ENCODE results near the gene PICALM.
"Not testable (repeated sequence)": the region's sequence is repeated elsewhere in the genome, so short reads cannot be mapped to it uniquely, and the experiment has no call there.

Gene PICALM, protein sequence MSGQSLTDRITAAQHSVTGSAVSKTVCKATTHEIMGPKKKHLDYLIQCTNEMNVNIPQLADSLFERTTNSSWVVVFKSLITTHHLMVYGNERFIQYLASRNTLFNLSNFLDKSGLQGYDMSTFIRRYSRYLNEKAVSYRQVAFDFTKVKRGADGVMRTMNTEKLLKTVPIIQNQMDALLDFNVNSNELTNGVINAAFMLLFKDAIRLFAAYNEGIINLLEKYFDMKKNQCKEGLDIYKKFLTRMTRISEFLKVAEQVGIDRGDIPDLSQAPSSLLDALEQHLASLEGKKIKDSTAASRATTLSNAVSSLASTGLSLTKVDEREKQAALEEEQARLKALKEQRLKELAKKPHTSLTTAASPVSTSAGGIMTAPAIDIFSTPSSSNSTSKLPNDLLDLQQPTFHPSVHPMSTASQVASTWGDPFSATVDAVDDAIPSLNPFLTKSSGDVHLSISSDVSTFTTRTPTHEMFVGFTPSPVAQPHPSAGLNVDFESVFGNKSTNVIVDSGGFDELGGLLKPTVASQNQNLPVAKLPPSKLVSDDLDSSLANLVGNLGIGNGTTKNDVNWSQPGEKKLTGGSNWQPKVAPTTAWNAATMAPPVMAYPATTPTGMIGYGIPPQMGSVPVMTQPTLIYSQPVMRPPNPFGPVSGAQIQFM

DNA sequence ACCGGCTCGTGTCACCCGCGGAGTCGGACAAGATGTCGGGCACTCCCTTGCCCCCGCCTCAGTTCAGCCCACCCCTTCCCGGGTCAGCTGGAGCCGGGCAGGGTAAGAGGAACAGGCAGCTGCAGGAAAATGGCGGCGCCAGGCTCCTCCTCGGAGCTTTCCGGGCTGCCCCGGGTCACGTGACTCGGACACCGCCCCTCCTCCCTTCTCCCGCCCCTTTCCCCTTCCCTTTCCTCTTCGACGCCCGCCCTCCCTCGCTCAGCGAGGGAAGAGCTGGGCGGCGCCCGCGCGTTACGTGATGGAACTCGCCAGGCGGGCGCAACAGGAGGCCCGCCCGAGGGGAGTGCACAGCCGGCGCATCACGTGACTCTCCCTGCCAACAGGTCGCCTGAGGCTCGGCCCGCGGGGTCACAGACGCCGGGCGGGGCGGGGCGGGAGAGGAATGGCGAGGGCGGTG lies at the start of gene PICALM:
TSS of gene PICALM (minus strand) at position 134 of the 457 bp plus-strand sequence. CDS start 304 bp downstream, outside the sequence.
- peak; percentile 91 for DNase-seq (ENCODE audit: low read depth)

DNA sequence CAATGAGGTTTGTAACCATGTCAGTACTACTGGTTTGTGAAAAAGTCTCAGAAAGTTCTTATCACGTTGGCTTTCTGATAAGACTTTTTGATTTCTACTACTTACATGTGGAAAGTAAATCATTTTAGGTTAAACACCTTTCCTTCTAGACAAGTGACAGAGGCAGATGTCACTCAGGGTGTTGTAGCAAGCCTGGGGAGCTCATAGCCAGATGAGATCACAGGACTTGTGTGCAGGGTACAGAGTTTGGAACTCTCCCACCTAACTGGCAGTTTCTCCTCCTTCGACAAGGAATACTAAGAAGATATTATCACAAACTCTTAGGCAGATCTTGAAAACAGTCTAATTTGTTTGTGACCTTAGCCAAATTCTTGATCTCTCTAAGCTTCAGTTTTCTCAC lies 49.4 kb upstream of the PICALM start:
- DNase-seq (ENCODE audit: low read depth): no peak

DNA sequence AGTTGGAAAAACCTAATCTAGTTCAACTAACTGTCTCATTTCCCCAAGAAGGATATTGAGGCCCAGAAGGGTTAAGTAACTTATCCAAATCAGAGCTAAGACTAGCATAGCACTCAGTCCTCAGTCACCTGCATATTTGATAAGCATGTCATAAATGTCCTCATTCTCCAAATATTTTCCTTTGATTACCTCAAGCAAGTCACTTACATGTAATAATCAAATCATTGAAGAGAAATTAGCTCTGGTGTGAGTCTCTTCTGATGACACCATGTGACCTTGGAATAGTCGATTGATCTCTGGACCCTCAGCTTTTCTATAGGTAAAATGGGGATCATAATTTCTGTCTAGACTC lies 48.8 kb upstream of the PICALM start:
- DNase-seq (ENCODE audit: low read depth): no peak

DNA sequence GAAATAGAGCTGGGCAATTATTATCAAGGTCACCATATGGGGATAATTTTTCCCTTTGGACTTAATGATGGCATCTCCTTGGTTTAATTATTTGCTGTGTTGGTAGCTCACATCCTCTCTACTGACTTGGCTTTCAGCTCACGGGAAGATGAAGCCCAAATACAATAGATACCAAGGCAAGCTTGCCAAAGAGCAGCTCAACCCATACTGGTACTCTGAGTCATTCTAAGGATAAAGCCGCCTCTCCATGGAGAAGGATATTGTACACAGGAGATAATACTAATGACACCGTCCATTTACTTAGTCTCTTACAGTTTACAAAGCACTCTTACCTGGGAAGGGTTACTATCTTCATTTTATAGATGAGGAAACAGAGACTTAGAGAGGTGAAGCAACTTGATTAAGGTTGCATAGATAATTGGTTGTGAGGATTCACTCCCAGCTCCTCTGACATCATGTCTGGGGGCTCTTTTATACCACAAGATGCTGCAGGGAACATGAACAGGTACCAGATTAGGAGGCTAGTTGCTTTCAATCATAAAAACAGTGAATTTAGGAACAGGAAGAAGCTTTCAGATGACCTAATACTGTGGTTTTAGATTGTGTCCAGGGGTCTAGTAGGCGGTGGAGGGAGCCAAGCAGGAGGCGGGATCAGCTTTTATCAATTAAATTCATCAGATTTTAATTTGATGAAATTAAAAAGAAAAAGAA lies 48.3 kb upstream of the PICALM start:
- DNase-seq (ENCODE audit: low read depth): no peak

DNA sequence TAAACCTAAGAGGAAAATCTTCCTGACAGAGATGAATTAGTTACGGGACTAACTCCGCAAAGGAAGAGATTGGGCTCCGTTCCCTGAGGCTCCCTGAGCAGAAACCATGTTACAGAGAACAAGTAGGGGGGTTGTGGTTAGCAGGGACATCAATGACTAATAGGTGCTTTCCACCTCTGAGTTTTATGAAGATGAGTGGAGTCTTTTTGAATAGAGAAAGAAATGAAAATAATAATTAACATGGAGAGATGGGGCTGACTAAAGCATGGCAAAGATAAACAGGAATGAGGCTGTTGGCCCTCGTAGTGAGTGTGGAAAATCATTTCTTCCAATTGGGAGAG lies 47.5 kb upstream of the PICALM start:
- DNase-seq (ENCODE audit: low read depth): no peak

DNA sequence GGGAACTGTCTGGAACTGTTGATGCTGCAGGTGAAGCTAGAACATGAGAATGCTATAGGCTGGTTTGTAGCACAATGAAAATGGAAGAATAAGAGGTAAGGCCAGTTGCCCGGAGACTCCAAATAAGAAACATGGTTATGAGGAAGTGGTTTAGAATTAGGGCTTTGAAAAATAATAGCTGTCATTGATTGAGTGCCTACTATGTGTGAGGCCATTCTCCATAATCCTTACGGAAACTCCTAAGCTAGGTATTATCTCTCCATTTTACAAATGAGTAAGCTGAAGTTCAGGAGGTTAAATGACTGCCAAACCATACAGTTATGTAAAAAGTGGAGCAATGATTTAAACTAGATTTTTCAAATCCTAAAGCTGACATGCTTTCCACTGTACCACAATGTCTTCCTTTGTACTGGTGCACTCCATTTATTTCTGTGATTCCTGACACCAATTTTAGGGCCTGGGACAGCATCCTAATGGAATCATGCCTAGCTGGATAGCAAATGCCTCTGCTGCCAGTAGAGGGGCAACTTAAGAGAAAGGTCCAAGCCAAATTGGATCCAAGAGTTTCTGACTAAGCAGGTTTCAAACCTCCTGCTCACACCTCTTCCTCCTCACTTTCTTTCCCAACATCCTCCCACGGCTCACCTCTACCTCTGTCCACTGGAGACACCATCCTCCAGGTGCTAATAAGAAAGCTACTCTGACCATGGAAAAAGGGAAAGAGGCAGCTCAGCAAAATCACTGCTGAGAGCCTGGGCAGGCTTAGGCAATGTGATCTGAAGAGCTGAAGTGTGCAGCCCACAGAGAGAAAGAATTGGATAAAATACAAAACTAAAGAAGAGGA lies 46.9 kb upstream of the PICALM start:
- no peak for DNase-seq (ENCODE audit: low read depth)

DNA sequence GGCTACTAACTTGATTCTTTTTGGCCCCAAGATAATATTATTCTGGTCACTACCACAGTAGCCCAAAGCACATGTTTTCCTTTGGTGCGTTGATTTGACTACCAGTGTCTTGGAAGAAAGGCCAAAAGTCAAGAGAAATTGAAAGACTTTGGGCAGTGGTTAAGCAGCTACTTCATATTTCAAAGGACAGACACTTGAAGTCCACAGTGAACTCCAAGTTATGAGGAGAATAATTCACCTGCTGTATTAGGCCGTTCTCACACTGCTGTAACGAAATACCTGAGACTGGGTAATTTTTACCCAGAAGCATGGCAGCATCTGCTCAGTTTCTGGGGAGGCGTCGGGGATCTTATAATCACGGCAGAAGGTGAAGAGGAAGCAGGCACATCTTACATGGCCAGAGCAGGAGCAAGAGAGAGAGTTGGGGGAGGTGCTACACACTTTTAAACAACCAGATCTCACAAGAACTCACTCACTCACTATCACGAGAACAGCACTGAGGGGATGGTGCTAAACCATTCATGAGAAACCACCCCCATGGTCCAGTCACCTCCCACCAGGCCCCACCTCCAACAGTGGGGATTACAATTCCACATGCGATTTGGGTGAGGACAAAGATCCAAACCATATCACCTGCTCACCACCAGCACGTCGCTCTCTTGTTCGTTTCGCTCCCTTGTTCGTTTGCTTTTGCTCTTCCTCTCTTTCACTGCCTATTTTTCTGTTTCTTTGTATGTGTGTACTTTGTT lies 40.2 kb upstream of the PICALM start:
- DNase-seq (ENCODE audit: low read depth): no peak

DNA sequence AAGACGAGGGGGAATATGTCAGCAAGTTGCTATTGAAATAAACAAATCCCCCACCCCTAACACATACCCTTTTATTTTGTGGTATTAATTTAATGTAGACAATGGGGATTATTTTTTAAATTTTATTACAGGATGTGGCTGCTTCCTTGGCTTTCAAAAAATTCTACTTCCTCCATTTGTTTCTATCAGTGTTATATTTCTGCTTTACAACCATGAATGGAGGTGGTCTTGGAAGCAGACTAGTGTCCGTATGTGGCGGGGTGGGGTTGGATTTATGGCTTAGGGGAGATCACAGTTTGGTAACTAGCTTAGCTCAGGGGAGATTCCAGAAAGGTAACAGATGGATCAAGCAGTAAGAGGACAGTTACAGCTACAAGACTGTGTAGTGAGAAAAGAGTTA lies 39.3 kb upstream of the PICALM start:
- no peak for DNase-seq (ENCODE audit: low read depth)

DNA sequence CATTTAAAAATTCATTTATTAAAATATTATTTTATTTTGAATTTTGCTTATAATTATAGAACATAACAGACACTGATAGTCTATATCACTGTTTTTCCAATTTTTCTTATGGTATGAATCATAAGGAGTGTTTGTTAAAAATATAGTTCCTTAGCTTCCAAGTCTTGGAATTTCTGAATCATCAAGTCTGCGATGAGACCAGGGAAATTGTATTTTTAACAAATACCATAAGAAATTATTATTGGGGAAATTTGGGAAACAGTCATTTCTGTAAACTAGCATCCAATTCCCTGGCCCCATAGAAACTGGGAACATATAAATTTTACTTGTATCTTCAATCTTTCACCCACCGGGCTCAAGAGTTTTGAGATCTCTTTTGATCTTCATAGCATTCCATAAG lies 38.0 kb upstream of the PICALM start:
- no peak for DNase-seq (ENCODE audit: low read depth)

DNA sequence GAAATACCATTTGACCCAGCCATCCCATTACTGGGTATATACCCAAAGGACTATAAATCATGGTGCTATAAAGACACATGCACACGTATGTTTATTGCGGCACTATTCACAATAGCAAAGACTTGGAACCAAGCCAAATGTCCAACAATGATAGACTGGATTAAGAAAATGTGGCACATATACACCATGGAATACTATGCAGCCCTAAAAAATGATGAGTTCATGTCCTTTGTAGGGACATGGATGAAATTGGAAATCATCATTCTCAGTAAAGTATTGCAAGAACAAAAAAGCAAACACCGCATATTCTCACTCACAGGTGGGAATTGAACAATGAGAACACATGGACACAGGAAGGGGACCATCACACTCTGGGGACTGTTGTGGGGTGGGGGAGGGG lies 37.1 kb upstream of the PICALM start:
- DNase-seq (ENCODE audit: low read depth): not testable (repeated sequence)

DNA sequence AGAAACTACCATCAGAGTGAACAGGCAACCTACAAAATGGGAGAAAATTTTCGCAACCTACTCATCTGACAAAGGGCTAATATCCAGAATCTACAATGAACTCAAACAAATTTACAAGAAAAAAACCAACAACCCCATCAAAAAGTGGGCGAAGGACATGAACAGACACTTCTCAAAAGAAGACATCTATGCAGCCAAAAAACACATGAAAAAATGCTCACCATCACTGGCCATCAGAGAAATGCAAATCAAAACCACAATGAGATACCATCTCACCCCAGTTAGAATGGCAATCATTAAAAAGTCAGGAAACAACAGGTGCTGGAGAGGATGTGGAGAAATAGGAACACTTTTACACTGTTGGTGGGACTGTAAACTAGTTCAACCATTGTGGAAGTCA lies 36.7 kb upstream of the PICALM start:
- DNase-seq (ENCODE audit: low read depth): not testable (repeated sequence)

DNA sequence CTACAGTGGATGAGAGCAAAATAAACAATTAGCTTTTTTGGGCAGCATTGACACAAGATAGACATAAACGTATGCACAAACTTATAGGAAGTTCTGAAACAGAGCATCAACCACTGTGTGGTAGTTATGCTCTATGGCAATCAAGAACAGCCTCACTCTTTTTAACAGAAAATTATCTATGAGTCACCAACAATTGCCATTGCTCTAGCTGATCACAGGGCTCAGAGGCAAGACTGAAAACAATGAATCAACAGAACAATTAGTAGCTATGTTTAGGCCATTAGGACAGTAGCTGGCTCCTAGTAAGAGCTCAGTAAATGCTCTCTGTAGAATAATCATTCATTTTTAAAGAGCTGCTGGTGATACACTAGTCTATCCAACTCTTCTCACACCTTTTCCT lies 34.9 kb upstream of the PICALM start:
- DNase-seq (ENCODE audit: low read depth): no peak

DNA sequence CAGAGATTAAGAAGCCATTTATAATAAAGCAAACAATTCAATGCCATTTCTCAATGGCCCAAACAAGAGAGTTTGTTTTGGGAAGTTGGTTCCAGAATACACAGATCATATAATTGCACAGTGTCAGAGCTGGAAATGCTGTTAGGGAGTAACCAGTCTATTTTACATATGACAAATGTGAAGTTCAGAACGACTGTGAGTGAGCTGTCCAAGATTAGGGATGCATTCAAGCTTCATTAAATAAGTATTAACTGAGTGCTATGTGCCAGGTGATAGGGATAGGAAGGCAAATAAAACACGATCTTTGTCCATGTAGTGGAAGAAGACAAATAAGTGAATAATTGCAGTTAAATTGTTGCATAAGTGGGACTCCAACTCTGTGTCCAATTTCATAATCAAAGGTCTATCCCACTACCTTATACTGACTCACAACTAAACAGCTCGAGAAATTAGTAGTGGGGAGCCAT lies 33.1 kb upstream of the PICALM start:
- DNase-seq (ENCODE audit: low read depth): no peak

DNA sequence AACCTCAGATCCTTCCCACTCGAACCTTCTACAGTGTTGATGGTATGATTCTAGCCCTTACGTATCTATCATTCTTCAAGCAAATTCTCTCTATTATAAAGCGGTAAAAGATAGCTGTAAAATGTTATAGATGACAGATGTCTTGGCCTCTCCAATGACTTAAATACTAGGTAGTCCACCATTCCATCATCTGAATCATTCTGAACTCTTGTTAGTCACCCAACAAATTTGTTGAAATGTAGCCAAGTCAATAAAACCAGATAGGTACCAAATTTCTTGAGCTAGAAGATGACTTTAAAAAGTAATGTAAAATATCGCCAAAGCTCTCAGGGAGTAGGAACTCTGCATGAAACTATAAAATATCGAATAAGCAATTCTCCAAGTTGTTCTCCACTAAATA lies 32.6 kb upstream of the PICALM start:
- DNase-seq (ENCODE audit: low read depth): no peak

DNA sequence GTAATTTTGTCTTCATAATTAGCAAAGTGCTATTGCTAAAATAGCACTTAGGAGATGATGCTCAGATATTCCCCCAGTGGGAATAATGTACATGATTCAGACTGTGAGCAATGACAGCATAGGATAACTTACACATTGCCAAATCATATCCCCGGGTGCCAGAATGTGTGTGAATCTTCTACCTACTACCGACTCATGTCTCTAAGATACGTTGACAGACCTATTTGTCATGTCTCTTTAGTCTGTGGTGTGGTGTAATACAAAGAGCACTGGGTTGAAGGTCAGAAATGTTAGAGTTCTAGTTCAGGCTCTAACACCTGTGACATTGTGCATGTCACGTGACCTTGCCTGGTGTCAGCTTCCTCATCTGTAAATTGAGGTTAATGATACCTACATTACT lies 31.0 kb upstream of the PICALM start:
- no peak for DNase-seq (ENCODE audit: low read depth)

DNA sequence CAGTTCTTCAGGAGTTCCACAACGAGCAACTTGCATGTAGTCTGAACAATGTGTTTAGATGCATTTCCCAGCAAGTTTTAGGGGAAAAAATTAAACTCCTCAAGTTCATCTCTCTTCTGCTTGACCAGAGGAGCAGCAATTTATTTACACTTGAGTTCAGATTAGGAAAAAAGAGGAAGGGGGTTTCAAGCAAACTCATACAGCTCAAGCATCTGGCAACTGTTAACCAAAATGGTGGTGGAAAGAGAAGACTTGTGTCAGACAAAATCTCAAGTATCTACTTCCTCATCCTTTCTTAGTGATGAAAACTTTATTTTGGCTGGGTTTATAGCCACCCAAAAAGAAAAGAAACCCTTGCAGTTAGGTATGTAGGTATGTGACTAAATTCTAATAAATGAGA lies 29.1 kb upstream of the PICALM start:
- no peak for DNase-seq (ENCODE audit: low read depth)

DNA sequence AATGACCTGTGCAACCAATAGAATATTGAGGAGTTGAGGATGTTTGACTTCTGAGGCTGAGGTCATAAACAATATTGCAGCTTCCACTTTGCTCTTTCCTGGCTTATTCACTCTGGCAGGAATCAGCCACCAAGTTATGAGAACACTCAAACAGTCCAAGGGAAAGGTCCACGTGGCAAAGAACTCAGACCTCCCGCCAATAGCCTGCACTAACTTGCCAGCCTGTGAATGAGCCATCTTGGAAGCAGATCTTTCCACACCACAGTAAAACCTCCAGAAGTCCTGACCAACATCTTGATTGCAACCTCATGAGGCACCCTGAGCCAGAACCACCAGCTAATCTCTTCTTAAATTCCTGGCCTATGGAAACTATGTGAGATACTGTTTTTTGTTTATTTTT lies 22.7 kb upstream of the PICALM start:
- no peak for DNase-seq (ENCODE audit: low read depth)

DNA sequence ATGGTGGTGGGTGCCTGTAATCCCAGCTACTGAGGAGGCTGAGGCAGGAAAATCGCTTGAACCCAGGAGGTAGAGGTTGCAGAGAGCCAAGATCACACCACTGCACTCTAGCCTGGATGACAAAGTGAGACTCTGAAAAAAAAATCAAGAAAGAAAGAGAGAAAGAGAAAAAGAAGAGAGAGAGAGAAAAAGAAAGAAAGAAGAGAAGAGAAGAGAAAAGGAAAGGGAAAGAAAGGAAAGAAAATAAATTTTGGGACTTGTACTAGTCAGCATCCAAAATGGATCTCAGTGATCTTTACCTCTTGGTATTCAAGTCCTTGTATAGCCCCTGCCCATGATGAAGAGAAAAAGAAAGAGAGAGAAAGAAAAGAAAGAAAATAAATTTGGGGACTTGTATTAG lies 22.2 kb upstream of the PICALM start:
- DNase-seq (ENCODE audit: low read depth): no peak

DNA sequence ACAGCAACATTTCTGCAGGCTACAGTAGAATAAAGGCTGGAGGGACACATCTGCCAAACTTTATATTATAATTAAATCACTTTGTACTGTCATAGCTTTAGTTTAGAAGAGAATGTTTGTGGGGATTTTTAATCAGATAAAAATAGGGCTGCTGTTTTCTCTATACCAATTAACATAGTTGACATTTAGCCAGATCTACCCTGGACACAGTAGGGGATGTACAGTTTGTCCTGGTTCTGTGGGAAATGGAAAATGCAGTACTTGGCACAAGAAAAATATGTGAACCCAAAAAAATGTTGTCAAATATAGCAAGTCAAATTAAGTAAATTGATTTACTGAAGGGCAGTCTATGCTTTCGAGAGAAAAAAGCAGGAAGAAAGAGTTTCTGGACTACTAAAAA lies 20.8 kb upstream of the PICALM start:
- no peak for DNase-seq (ENCODE audit: low read depth)

DNA sequence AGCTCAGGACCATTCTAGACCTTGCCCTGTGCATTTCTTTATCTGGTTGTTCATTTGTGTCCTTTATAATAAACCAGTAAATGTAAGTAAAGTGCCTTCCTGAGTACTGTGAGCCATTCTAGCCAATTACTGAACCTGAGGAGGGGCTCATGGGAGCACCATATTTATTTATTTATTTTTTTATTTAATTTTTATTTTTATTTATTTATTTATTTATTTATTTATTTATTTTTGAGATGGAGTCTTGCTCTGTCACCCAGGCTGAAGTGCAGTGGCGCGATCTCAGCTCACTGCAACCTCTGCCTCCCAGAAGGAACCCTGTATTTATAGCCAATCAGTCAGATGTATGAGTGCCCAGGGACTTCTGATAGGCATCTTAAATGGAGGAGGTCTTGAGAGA lies 18.8 kb upstream of the PICALM start:
- DNase-seq (ENCODE audit: low read depth): not testable (repeated sequence)

DNA sequence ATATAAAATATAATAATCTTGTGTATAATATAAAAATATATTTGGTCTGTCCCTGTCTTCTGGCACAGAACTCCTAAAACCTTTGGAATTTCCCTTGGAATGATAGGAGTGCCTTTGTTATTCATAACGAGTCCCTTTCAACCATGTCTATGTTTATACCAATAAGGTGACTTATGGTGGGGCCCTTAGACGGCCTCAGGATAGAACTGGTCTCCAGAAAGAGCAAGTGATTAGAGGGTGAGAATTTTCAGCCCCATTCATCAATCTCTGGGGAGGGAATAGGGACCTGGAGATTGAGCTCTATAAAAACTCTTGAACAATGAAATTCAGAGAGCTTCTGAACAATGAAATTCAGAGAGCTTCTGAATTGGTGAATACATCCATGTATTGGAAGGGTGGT lies 18.4 kb upstream of the PICALM start:
- DNase-seq (ENCODE audit: low read depth): no peak
